PFSK-1 (cell line): Measurements from ENCODE around the gene SEMA4D. TPM values are rescaled to one million over a fixed set of nuclear protein-coding genes. Genes with fewer than 3 reads are reported as not detected.

Experiments used
- FOXP2 ChIP-seq: optimal IDR thresholded peaks from 2 replicates; pipeline ENCODE3; 2011; ENCODE audit warnings: borderline replicate concordance, control low read depth, inconsistent platforms; ENCODE audit not compliant: insufficient read depth; ENCODE audit errors: extremely low read length, extremely low read depth
- POLR2AphosphoS5 ChIP-seq: IDR thresholded peaks from 2 replicates; pipeline ENCODE4 v1.6.1; 2012; ENCODE audit warnings: low read depth, mild to moderate bottlenecking, control low read depth, low read length, moderate library complexity
- SIN3A ChIP-seq: IDR thresholded peaks from 2 replicates; pipeline ENCODE4 v1.6.1; 2012; ENCODE audit warnings: mild to moderate bottlenecking, low read length, moderate library complexity, borderline replicate concordance; ENCODE audit not compliant: insufficient read depth
- TAF1 ChIP-seq: IDR thresholded peaks from 2 replicates; pipeline ENCODE4 v1.6.1; 2012; ENCODE audit warnings: low read length, control low read depth, borderline replicate concordance; ENCODE audit not compliant: insufficient read depth
- polyA plus RNA-seq: library from polyadenylated mRNA; unstranded; fragments of >200 nt; gene quantifications from one replicate; pipeline ENCODE4 v1.2.1, GENCODE V29; 2012; ENCODE audit warnings: low read depth, missing spikeins; ENCODE audit not compliant: insufficient read length
- TF ChIP-seq, protein P1 (sequence below), 2 experiments: IDR thresholded peaks; 2 replicates each; pipeline versions ENCODE4 v1.6.1 to v1.8.0; 2011 to 2012; ENCODE audit warnings: low read depth in 2 of 2, low read length in 2 of 2, control low read depth in 1 of 2, inconsistent platforms in 1 of 2, mild to moderate bottlenecking in 1 of 2, moderate library complexity in 1 of 2; ENCODE audit not compliant: insufficient read depth in 1 of 2

SEMA4D gene, protein sequence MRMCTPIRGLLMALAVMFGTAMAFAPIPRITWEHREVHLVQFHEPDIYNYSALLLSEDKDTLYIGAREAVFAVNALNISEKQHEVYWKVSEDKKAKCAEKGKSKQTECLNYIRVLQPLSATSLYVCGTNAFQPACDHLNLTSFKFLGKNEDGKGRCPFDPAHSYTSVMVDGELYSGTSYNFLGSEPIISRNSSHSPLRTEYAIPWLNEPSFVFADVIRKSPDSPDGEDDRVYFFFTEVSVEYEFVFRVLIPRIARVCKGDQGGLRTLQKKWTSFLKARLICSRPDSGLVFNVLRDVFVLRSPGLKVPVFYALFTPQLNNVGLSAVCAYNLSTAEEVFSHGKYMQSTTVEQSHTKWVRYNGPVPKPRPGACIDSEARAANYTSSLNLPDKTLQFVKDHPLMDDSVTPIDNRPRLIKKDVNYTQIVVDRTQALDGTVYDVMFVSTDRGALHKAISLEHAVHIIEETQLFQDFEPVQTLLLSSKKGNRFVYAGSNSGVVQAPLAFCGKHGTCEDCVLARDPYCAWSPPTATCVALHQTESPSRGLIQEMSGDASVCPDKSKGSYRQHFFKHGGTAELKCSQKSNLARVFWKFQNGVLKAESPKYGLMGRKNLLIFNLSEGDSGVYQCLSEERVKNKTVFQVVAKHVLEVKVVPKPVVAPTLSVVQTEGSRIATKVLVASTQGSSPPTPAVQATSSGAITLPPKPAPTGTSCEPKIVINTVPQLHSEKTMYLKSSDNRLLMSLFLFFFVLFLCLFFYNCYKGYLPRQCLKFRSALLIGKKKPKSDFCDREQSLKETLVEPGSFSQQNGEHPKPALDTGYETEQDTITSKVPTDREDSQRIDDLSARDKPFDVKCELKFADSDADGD
- 2.2 TPM for polyA plus RNA-seq

DNA sequence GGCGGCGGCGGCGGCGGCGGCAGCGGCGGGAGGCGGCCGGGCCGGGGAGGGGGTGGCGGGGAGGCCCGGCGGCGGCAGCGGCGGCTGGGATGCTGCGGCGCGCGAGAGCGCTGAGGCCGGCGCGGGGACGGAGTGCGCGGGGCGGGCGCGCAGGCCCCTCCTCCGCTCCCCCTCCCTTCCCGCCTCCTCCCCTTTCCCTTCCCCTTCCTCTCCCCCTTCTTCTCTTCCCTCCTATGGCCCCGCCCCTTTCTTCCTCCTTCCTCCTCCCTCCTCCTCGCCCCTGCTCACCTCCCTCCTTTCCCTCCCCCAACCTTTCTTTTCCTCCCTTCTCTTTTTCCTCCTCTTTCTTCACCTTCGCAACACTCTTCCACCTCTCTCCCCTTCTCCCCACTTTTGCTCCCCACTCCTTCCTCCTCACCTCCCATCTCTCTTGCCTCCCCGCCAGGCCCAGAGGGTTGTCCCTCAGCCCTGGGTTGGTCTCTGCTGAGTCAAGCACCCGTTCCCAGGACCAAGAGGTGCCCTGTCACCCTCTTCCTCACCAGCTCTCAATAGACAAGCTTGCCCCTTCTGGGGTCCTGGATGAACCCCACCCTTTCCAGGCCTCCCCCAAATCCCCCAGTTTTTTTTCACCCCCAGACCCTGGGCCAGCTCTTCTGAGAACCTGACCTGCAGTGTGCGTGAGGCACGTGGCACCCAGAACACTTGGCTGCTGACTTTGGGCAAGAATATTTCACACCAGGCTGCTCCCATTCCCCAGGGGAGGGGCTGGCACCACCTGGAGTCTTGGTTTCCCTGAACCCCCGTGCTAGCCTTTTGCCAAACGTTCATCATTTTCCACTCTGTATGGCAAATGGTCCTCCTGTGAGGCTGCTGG lies at the start of gene SEMA4D:
Gene SEMA4D, minus strand, starts transcription at position 136 of the 874 bp plus-strand sequence. CDS start 92,657 bp downstream, outside the sequence.
- TF ChIP-seq, protein P1, sequence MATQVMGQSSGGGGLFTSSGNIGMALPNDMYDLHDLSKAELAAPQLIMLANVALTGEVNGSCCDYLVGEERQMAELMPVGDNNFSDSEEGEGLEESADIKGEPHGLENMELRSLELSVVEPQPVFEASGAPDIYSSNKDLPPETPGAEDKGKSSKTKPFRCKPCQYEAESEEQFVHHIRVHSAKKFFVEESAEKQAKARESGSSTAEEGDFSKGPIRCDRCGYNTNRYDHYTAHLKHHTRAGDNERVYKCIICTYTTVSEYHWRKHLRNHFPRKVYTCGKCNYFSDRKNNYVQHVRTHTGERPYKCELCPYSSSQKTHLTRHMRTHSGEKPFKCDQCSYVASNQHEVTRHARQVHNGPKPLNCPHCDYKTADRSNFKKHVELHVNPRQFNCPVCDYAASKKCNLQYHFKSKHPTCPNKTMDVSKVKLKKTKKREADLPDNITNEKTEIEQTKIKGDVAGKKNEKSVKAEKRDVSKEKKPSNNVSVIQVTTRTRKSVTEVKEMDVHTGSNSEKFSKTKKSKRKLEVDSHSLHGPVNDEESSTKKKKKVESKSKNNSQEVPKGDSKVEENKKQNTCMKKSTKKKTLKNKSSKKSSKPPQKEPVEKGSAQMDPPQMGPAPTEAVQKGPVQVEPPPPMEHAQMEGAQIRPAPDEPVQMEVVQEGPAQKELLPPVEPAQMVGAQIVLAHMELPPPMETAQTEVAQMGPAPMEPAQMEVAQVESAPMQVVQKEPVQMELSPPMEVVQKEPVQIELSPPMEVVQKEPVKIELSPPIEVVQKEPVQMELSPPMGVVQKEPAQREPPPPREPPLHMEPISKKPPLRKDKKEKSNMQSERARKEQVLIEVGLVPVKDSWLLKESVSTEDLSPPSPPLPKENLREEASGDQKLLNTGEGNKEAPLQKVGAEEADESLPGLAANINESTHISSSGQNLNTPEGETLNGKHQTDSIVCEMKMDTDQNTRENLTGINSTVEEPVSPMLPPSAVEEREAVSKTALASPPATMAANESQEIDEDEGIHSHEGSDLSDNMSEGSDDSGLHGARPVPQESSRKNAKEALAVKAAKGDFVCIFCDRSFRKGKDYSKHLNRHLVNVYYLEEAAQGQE (IDR thresholded peaks at IDR 0.05; ENCODE audit: insufficient read depth in 1 of 2, low read depth in 2 of 2, low read length in 2 of 2), result no peak
- no peak for TF ChIP-seq SIN3A
- TF ChIP-seq FOXP2, result no peak
- TF ChIP-seq POLR2AphosphoS5, result no peak
- TF ChIP-seq TAF1, result no peak

DNA sequence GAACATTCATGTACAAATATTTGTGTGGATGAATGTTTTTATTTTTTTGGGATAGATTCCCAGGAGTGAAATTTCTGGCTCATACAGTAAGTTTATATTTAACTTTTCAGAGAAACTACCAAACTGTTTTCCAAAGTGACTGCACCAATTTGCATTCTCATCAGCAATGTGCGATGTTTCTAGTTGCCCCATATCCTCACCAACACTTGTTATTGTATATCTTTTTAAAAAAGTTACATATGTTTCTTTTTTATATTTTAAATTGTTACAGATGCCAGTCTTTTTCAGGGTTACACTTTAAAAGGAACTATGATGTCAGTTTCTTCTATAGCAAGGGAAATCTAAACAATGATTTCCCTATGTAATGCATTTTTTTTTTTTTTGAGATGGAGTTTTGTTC lies 49.1 kb upstream of the SEMA4D start:
- no peak for TF ChIP-seq FOXP2
- no peak for TF ChIP-seq TAF1
- TF ChIP-seq POLR2AphosphoS5, result no peak
- TF ChIP-seq, protein P1 (IDR thresholded peaks at IDR 0.05; ENCODE audit: insufficient read depth in 1 of 2, low read depth in 2 of 2, low read length in 2 of 2), result no peak
- no peak for TF ChIP-seq SIN3A

DNA sequence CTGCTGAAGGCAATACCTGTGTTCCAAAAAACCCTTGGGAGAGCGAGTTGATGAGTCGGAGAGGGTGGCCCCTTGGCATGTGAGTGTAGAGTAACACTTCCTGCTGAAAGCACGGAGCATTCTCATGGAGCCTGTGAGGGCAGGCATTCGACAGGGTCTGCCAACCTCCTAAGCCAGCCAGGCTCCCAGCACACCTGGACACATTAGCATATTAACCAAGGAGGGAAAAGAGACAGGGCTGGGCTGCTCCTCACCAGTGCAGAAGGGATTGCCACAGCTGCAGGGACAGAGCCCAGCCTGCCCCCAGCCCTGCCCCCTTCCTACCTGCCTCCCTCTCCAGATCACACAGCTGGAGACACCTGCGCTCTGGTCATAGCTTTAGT lies 46.4 kb upstream of the SEMA4D start:
- no peak for TF ChIP-seq POLR2AphosphoS5
- TF ChIP-seq, protein P1 (IDR thresholded peaks at IDR 0.05; ENCODE audit: insufficient read depth in 1 of 2, low read depth in 2 of 2, low read length in 2 of 2), result no peak
- no peak for TF ChIP-seq SIN3A
- no peak for TF ChIP-seq TAF1
- no peak for TF ChIP-seq FOXP2

DNA sequence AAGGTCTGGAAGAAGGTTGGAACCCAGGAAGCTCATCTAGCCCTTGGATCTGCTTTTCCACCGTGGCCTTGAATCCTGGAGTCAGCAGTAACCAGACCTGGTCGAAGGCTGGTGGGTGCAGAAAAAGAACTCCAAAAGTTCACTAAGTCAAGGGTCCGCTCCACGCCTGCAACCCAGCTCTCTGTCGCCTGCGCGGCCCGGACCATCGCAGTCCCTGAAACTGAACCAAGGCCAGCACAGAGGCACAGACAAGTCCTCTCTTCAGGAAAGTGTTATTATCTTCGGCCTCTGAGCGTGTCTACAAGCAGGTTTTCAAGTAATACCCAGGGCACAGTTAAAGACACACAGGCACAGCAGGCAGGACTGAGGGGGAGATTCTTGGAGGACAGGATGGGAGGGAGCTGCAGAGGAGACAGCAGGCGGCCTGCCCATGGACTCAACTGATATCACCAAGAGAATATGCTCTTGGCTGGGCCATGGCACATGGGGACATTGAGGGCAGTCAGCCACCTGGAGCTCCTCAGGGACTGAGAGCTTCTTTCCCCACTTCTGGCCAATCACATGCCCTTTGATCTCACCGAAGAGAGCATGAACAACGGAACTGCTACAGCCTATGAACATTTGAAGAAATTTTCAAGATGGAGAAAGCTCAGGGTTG lies 45.8 kb upstream of the SEMA4D start:
- TF ChIP-seq SIN3A (no peak), FOXP2 (no peak), POLR2AphosphoS5 (no peak), TAF1 (no peak)
- TF ChIP-seq, protein P1 (IDR thresholded peaks at IDR 0.05; ENCODE audit: insufficient read depth in 1 of 2, low read depth in 2 of 2, low read length in 2 of 2), result no peak
